ENCODE results near the gene TREML4. TPM values are rescaled to one million over a fixed set of nuclear protein-coding genes. Genes with fewer than 3 reads are reported as not detected.

Gene TREML4
- total RNA-seq, 1 experiment from 2014 or later = not detected

DNA sequence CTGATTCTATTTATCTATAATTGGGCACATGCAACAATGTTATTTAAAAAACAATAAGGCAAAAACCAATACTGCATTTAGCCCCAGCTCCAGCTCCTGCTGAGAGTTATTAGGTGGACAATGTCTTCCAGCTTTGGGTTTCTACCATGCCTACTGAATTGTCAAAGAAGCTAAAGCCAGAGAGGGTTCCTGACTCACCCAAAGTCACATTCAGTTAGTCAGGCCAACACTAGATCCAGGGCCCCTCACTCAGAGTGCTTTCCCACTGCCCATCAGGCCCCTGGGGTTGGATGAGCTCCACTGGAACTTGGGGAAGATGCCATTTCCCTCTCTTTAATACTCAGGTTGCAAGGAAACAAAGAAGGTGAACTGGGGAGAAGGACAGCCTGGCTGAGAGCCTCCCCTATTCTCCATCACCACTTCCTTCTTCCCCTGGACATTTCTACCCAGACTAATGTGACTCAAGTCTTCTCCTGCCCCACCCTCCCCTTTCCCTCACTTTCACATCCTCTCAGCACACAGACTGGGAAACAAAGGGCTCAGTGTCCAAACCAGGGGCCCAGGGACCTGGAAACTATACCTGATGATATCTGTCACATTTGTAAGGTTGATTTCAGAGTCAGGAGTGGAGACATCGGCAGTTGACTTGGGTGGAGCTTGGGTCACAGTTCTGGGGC lies 52.4 kb downstream of the TREML4 start:
- no peak for DNase-seq (ENCODE audit: extremely low read depth, low read depth)

- no peak for DNase-seq (ENCODE audit: extremely low read depth, low read depth)
Observed at GRCh38 chr6:41283600-41283999, 55.5 kb downstream of the TREML4 start.

GRCh38 chr6:41284726-41285125 lies 56.6 kb downstream of the TREML4 start:
- DNase-seq (ENCODE audit: extremely low read depth, low read depth) = no peak

GRCh38 chr6:41286544-41287346 lies 58.6 kb downstream of the TREML4 start, which contains the start of gene TREM1:
TSS of gene TREM1 (minus strand) at chr6:41286682. CDS start at chr6:41286655, 27 bp downstream.
- peak; percentile 30 for DNase-seq (ENCODE audit: extremely low read depth, low read depth)

GRCh38 chr6:41288030-41288753 lies 60.0 kb downstream of the TREML4 start:
- DNase-seq (ENCODE audit: extremely low read depth, low read depth) = no peak

Small RNA genes lying within 50 kb of the gene (small RNA-seq; reads per million reads assigned to genes)
- gene AL391903.2 (0 reads per million in 2 experiments), gene AL391903.3 (0 reads per million in 2 experiments), gene RNA5SP207 (0.04 to 1.1 reads per million in 2 experiments)

Other genes starting within 250 kb of the TREML4 start
- gene UNC5CL, start 189.1 kb upstream of the TREML4 start, total RNA-seq (2014; rRNA removed; shearing (Covaris generic)) = 0.10 TPM in 1 of 2 replicates, not detected in the other
- not detected in 2 replicates for gene TSPO2, start 185.9 kb upstream of the TREML4 start, total RNA-seq (2014; rRNA removed; shearing (Covaris generic))
- not detected in 2 replicates for gene APOBEC2, start 175.1 kb upstream of the TREML4 start, total RNA-seq (2014; rRNA removed; shearing (Covaris generic))
- gene OARD1, start 156.0 kb upstream of the TREML4 start, total RNA-seq (2014; rRNA removed; shearing (Covaris generic)) = 17.1 and 22.6 TPM in 2 replicates
- 11.8 and 13.6 TPM in 2 replicates for gene NFYA, start 155.4 kb upstream of the TREML4 start, total RNA-seq (2014; rRNA removed; shearing (Covaris generic))
- not detected in 2 replicates for gene TREML1, start 74.0 kb upstream of the TREML4 start, total RNA-seq (2014; rRNA removed; shearing (Covaris generic))
- gene TREM2, start 65.2 kb upstream of the TREML4 start, total RNA-seq (2014; rRNA removed; shearing (Covaris generic)) = not detected in 2 replicates
- gene TREML2, start 27.2 kb upstream of the TREML4 start, total RNA-seq (2014; rRNA removed; shearing (Covaris generic)) = not detected in 2 replicates
- gene TREM1, start 58.3 kb downstream of the TREML4 start, total RNA-seq (2014; rRNA removed; shearing (Covaris generic)) = 0.67 TPM in 1 of 2 replicates, not detected in the other
- not detected in 2 replicates for gene NCR2, start 107.3 kb downstream of the TREML4 start, total RNA-seq (2014; rRNA removed; shearing (Covaris generic))

Data from NCI-H460 (cell line).